GM12864 (cell line): ENCODE results near the gene MACIR.

Source experiments
- DNase-seq: peaks from one replicate; pipeline ENCODE4 v3.0.0-alpha.2; 2011; ENCODE audit warnings: low read depth
- H3K4me3 ChIP-seq: 2 replicates; pipeline ENCODE4 v1.5.1; 2011; ENCODE audit warnings: mild to moderate bottlenecking, low read depth, low read length, control low read depth
- TF ChIP-seq, protein P1 (sequence below): IDR thresholded peaks from 2 replicates; pipeline ENCODE4 v1.5.1; 2011; ENCODE audit warnings: low read depth, mild to moderate bottlenecking, moderate library complexity, low read length, control low read depth, inconsistent platforms; ENCODE audit errors: missing control alignments

The MACIR gene

DNA sequence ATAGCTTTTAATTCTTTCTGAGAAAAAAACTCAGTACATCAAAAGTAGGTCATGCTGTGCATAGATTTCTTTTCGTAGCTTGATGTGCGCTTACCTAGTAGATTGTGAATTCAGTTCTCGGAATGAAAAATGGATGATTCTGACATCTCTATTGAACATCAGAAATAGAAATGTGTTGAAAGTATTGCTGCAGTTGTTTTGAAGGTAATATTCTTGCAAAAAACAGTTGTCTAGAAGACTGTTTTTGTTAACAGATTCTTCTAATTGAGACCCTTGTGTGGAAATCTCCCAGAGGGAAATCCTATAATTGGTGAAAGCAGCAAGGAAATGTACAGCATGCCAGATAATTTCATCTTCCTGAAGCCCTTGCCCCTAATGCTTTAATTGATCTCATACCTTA lies 54.5 kb downstream of the MACIR start:
- TF ChIP-seq, protein P1, sequence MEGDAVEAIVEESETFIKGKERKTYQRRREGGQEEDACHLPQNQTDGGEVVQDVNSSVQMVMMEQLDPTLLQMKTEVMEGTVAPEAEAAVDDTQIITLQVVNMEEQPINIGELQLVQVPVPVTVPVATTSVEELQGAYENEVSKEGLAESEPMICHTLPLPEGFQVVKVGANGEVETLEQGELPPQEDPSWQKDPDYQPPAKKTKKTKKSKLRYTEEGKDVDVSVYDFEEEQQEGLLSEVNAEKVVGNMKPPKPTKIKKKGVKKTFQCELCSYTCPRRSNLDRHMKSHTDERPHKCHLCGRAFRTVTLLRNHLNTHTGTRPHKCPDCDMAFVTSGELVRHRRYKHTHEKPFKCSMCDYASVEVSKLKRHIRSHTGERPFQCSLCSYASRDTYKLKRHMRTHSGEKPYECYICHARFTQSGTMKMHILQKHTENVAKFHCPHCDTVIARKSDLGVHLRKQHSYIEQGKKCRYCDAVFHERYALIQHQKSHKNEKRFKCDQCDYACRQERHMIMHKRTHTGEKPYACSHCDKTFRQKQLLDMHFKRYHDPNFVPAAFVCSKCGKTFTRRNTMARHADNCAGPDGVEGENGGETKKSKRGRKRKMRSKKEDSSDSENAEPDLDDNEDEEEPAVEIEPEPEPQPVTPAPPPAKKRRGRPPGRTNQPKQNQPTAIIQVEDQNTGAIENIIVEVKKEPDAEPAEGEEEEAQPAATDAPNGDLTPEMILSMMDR = no peak
- H3K4me3 ChIP-seq = no peak overlapping the region
- DNase-seq = no peak

DNA sequence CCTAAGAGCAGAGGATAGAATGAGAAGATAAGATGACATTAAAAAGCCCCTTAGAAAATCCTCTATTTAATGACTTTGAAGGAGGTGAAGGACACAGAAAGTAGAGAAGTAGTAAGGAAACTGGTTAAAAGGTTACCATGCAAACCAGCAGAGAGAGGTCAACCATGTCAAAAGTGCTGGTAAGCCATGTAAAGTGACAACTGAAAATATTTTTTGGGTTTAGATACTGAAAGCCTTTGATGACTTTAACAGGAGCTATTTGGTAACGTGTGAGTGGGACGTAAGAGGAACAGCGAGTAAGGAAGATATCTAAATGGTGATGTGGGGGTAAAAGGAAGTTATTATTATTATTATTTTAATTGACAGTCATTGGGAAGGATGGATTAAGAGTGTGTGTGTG lies 56.9 kb downstream of the MACIR start:
- TF ChIP-seq, protein P1 = no peak
- no peak overlapping the region for H3K4me3 ChIP-seq
- no peak for DNase-seq

DNA sequence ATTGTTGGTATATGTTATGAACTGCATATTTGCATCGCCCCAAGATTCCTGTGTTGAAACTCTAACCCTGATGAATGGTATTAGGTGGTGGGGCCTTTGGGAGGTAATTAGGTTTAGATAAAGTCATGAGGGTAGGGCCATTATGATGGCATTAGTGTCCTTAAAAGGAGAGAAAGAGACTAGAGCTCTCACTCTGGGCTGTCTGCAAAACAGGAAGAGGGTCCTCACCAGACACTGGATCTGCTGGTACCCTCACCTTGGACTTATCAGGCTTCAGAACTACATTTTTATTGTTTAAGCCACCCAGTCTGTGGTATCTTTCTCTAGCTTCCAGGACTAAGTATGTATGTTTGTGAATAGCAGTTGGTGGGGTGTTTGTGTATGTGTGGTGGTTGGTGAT lies 68.9 kb downstream of the MACIR start:
- DNase-seq = no peak
- no peak overlapping the region for H3K4me3 ChIP-seq
- TF ChIP-seq, protein P1 = no peak

DNA sequence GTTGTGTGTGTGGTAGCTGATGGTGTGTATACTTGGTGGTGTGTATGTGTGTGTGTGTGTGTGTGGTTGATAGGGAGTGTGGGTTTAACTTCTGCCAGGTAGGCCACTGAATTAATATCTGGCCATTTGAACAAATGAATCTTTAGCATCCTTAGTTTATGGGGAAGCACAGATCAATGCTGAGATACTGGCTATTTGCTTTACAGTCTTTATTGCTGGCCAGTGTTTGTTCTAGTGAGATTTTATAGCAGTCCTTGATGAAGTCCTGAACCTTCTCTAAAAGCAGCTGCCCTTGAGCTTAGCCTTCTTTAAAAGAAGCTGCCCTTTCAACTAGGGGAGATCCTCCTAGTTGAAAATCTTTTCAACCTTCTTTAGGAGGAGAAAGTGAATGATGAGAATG lies 69.3 kb downstream of the MACIR start:
- DNase-seq = no peak
- H3K4me3 ChIP-seq = no peak overlapping the region
- TF ChIP-seq, protein P1 = no peak
